NCI-H1930 (cell line): ENCODE data around the gene VAPB.
"Not testable (repeated sequence)": the region's sequence is repeated elsewhere in the genome, so short reads cannot be mapped to it uniquely, and the experiment has no call there.

Experiments used
- DNase-seq, 2 experiments: peaks; one replicate each; lab custom pipeline; 2025; lab: John Stamatoyannopoulos, UW

VAPB gene

DNA sequence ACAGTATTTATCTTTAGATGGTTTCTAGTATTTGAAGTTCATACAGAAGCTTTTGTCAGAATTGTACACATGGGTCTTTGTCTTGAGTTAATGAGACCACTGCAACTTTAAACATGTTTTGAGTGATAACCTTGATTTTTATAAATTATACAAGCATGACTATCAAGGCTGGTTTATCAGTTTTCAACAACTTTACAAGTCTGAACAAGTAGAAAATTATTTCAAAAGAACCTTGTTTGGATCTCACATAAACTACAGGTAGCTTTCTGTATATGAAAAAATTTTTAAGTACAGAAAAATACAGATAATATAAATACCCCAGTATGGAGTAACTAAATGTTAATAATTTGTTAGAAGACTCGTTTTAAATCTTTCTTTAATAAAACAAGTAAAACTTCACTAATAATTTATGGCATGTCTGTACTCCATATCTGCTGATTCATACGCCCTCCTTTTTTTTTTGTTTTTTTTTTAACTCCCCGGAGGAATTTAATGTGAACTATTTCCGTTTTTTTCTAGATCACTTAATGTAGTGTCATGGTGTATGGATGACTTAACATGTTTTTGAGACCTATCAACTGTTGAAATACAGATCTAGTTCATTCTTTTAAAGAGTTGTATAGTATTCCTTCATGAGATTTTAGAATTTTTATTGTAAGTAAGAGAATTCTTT, 18.3 kb downstream of the VAPB start:
- no peak for DNase-seq

DNA sequence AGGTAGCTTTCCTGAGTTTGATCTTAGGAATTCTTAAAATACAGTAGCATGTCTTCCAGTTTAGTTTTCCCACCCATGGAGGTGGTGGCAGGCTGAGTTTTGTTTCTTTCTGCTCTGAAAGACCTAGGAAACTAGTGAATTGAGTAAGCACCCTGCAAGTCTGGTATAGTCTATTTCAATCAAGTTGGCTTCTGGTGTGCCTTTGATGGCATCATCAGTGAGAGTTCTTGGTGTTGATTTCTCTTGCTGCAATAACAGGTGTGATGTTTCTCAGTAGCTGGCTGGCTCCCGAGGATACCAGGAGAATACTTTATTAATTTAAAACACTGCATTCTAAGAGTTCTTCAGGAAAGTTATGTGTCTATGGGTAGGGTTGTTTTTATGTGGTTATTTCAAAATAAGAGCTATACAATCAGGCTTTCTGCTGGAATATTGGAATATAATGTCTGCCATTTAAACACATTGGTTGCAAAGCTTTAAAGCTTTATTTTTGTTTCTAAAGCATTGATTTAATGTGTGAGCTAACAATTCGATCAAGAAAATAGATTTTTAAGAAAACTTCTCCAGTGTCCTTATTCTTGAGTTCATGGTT, 19.0 kb downstream of the VAPB start:
- DNase-seq: no peak

- no peak for DNase-seq
Measured at GRCh38 chr20:58408603-58409246, 19.7 kb downstream of the VAPB start.

- not testable (repeated sequence) for DNase-seq
Measured at GRCh38 chr20:58414216-58414615, 25.2 kb downstream of the VAPB start.

- not testable (repeated sequence) for DNase-seq
Measured at GRCh38 chr20:58414786-58415185, 25.8 kb downstream of the VAPB start.

DNA sequence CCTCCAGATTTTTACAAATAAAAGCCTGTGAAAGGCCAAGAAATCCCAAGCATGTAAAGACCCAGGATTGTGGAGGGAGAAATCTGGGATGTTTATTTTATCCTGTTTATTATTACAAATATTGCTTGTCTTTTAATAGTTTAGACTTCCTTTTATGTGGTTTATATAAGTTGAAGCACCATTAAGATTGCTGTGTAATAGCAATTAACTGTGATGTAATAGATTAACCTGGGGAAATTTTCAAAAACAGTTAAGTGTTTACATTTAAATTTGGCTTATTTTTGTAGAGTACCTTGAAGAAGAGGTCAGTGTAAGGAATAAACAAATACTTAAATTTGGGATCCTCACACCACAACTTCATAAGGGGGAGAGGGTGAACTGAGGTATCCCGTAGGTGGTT, 27.0 kb downstream of the VAPB start:
- no peak for DNase-seq

- no peak for DNase-seq
Measured at GRCh38 chr20:58416835-58417234, 27.8 kb downstream of the VAPB start.

DNA sequence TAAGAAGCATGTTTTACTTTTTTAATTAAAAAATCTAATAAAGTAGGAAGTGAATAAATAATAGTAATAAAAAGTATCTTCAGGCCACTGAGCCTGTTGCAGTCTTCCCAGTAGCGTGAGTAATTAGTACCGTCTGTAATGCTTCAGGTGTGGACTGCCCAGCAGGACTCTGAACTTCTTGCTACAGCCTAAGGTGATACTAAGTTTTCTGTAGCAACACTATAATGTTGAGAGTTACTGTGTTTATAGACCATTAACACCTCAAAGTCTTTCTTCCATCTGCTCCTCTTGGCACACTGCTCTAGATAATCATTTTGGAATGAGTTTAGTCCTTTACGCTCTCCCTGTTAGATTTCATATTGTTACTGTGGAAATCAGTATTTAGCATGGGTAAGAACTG, 28.4 kb downstream of the VAPB start:
- DNase-seq: no peak

GRCh38 chr20:58418949-58419748, 30.1 kb downstream of the VAPB start:
- DNase-seq: no peak

GRCh38 chr20:58420798-58421496, 31.9 kb downstream of the VAPB start:
- DNase-seq: no peak

DNA sequence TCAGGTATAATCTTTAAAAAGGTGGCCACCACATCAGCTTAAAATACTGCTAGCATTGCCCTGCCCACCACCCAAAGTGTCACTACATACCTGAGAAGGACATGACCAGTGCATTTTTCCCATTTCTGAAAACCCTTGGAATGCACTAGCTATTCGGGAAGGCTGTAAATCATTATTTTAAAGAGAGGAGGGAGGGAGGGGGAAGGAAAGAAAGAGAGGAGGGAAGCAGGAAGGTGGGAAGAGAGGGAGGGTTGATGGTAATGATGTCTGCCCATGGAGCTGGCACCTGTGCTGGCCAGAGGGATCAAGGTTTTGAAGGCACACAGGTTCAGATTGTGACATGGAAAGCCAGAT, 32.4 kb downstream of the VAPB start:
- no peak for DNase-seq

- DNase-seq: no peak
Measured at GRCh38 chr20:58424218-58424969, 35.4 kb downstream of the VAPB start.

DNA sequence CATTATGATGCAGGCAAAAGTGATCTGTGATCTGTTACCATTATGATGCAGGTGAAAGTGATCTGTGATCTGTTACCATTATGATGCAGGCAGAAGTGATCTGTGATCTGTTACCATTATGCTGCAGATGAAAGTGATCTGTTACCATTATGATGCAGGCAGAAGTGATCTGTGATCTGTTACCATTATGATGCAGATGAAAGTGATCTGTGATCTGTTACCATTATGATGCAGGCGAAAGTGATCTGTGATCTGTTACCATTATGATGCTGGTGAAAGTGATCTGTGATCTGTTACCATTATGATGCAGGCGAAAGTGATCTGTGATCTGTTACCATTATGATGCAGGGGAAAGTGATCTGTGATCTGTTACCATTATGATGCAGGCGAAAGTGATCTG, 38.5 kb downstream of the VAPB start:
- not testable (repeated sequence) for DNase-seq

DNA sequence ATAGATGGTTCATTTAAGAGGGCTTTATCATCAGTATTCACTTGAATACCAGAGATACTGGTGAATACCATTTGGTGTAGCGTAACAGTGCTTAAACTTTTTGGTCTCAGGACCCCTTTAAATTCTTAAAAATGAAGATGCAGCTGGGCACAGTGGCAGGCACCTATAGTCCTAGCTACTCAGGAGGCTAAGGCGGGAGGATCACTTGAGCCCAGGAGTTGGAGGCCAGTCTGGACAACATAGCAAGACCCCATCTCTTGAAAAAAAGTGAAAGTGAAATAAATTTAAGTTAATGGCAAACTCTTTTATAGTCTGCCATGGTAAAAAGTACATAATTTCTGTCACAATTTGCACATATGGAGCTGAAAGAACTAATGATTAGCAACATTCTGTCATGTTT, 39.3 kb downstream of the VAPB start:
- DNase-seq: no peak

DNA sequence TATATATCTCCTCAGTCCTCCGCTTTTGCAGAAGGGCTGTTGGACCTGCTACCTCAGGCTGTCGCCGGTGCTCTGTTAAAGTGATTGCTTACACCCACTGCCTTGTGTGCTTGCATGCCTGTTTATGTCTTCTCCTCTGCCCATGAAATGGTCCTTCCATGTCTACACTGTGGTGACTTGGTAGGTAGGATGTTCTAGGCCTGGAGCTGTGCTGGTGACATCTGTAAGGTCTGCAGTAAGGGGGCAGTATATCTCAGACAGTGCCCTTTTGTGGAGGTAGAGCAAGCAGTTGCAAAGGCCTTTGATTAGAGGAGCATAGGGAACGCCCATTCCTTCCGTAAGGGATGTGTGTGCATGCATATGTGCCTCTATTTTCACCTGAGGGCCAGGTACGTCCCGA, 40.3 kb downstream of the VAPB start:
- no peak for DNase-seq

- DNase-seq: no peak
Measured at GRCh38 chr20:58431134-58431533, 42.1 kb downstream of the VAPB start.

GRCh38 chr20:58432186-58432954, 43.3 kb downstream of the VAPB start:
- no peak for DNase-seq

GRCh38 chr20:58433029-58433647, 44.1 kb downstream of the VAPB start:
- no peak for DNase-seq

DNA sequence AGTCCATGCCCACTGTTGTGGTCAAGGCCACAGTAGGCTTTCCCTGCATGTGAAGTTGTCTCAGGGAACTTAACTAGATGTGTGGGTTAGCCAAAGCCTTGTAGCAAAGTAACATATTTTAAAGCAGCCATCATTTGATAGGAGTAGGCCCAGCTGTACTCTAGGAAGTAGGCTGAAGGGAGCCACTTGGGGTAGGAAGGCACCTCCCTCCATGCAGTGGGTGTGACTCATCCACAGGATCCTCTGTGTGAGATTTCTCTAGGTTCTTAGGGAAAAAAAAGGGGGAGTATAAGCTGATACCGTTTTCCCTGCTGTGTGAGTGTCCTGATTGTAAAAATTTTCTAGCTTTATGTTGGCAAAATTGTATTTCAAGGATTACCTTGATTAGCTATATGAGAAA, 44.7 kb downstream of the VAPB start:
- no peak for DNase-seq

- no peak for DNase-seq
Measured at GRCh38 chr20:58434326-58434725, 45.3 kb downstream of the VAPB start.
